GM19023 (cell line): ENCODE results near the gene ITPRIP.

ENCODE experiments used
- ATAC-seq: cut with Tn5 transposase; IDR thresholded peaks from one replicate; pipeline ENCODE4 v1.9.1; 2021; ENCODE audit warnings: mild to moderate bottlenecking, moderate library complexity; ENCODE audit not compliant: unreplicated experiment

Gene ITPRIP

GRCh38 chr10:104337985-104338735, at the start of gene ITPRIP:
TSS of gene ITPRIP (minus strand) at chr10:104338465. CDS start at chr10:104316051, 22,414 bp downstream.
- ATAC-seq: peak; percentile 62

GRCh38 chr10:104387130-104387888, 49.0 kb upstream of the ITPRIP start:
- no peak for ATAC-seq

- no peak for ATAC-seq
Measured at GRCh38 chr10:104380336-104380735, 42.1 kb upstream of the ITPRIP start.

- ATAC-seq: no peak
Measured at GRCh38 chr10:104376784-104377300, 38.6 kb upstream of the ITPRIP start.

GRCh38 chr10:104374591-104374990, 36.3 kb upstream of the ITPRIP start:
- ATAC-seq: no peak

- no peak for ATAC-seq
Measured at GRCh38 chr10:104371753-104372152, 33.5 kb upstream of the ITPRIP start.

- ATAC-seq: no peak
Measured at GRCh38 chr10:104368381-104368780, 30.1 kb upstream of the ITPRIP start.

GRCh38 chr10:104367904-104368303, 29.6 kb upstream of the ITPRIP start:
- ATAC-seq: no peak

- no peak for ATAC-seq
Measured at GRCh38 chr10:104359811-104360210, 21.5 kb upstream of the ITPRIP start.

- ATAC-seq: peak; percentile 63
Measured at GRCh38 chr10:104353325-104354048, 15.2 kb upstream of the ITPRIP start, which contains the start of gene CFAP58. TSS of gene CFAP58 (plus strand) at chr10:104353833. CDS start at chr10:104353898, 65 bp downstream.

- no peak for ATAC-seq
Measured at GRCh38 chr10:104351919-104352318, 13.7 kb upstream of the ITPRIP start.

GRCh38 chr10:104351061-104351702, 12.9 kb upstream of the ITPRIP start:
- ATAC-seq: no peak

- ATAC-seq: peak; percentile 49
Measured at GRCh38 chr10:104350127-104350635, 11.9 kb upstream of the ITPRIP start.

- ATAC-seq: peak; percentile 44
Measured at GRCh38 chr10:104349623-104350126, 11.4 kb upstream of the ITPRIP start.

- no peak for ATAC-seq
Measured at GRCh38 chr10:104348601-104349000, 10.3 kb upstream of the ITPRIP start.

- ATAC-seq: no peak
Measured at GRCh38 chr10:104347295-104348045, 9.2 kb upstream of the ITPRIP start.

GRCh38 chr10:104345941-104346340, 7.7 kb upstream of the ITPRIP start:
- ATAC-seq: no peak

GRCh38 chr10:104345515-104345914, 7.2 kb upstream of the ITPRIP start:
- ATAC-seq: no peak

- ATAC-seq: no peak
Measured at GRCh38 chr10:104344219-104344618, 6.0 kb upstream of the ITPRIP start.
